ENCODE results near the gene PICK1. TPM values are rescaled to one million over a fixed set of nuclear protein-coding genes. Genes with fewer than 3 reads are reported as not detected.

Gene PICK1
- 7.2 and 15.2 TPM in 2 replicates for total RNA-seq

DNA sequence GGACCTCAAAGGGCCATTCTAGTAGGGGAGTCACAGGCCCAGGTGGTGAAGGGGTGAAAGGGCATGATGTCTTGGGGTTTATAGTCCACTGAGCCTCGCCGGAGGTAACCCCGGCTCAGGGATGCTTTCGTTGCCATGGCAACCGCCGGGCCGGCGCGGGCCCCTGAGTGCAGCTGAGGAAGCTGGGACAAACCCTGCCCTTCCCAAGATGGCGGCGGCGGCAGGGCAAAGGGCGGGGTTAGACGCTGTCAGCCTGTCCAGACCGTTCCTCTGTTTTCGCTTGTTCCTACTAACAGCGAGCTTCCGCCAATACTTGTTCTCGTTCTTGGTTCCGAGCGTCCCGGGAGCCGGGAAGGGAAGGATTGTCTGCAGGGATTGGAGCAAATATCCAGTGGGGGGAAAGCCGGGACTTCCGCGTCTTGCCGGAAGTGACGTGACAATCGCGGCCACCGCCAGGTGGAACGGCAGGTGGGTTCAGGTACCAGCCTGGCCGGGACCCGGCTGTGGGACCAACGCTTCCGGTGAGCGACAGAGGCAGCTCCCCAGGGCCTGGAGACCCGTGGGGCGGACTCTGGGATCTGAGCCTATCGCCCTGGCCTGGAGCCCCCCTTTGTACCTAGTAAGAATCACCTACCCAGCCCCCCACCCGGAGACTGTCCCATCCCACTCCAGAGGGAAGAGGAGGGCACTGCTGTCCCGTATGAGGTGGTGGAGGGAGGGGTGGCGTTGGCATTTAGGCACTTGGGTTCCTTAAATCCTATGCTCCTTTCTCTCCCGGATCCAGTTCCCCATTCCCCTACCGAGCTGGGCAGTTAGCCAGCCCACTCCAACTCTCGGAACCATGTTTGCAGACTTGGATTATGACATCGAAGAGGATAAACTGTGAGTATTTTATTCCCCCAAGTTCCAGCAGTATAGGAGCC lies at the start of gene PICK1:
Gene PICK1 (plus strand): TSS at position 436 of the 923 bp plus-strand sequence. CDS start 406 bp downstream, at position 842.

GRCh38 chr22:38083931-38084631 lies 26.9 kb downstream of the PICK1 start, which contains the start of gene SLC16A8:
Gene SLC16A8 (minus strand): TSS chr22:38084184. CDS start chr22:38082873, 1,311 bp downstream.

DNA sequence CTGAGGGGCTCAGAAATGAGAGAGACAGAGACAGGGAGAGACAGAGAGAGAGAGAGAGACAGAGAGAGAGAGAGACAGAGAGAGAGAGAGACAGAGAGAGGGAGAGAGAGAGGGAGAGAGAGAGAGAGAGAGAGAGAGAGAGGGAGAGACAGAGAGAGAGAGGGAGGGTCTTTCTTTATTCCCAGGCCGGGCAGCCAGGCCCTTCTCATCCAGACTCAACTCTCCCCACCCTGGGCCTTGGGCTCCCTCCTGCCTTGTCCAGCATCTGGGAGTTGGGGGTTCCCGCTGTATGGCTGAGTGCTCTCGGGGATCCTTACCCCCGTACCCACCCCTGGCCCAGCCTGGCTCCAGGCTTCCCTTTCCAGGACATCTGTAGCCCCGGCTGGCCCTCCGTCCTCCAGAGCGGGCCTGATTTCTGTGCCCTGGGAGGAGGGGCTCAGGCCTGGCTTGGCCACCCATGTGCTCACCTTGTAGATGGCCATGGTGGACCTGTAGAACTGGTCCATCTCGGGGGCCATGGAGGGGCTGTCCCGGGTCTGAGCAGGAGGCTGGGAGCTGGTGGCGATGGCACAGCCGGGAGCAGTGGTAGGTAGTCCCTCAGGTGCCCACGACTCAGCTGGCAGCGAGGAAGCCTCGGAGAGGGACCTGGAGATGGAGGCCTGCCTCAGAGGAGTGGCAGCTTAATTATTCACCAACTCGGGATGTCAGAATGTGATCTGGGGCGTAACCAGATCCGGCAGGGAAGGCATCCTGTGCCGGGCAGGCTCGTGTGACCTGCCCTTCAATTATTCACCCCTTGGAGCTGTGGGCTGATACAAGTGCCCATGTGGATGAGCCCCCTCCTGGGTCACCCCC lies 53.0 kb downstream of the PICK1 start, which contains the start of gene BAIAP2L2:
Gene BAIAP2L2 (minus strand): TSS at position 677 of the 855 bp plus-strand sequence. CDS start 159 bp downstream, at position 518.

Other genes starting within 250 kb of the PICK1 start
- gene GCAT, start 249.5 kb upstream of the PICK1 start, total RNA-seq = 32.4 and 40.8 TPM in 2 replicates
- not detected in 2 replicates for gene GALR3, start 234.0 kb upstream of the PICK1 start, total RNA-seq
- gene ANKRD54, start 213.1 kb upstream of the PICK1 start, total RNA-seq = 26.5 and 30.0 TPM in 2 replicates
- gene EIF3L, start 208.0 kb upstream of the PICK1 start, total RNA-seq = 447 and 612 TPM in 2 replicates
- gene MICALL1, start 151.1 kb upstream of the PICK1 start, total RNA-seq = 30.6 and 31.7 TPM in 2 replicates
- 0.70 TPM in 1 of 2 replicates, not detected in the other for gene C22orf23, start 103.8 kb upstream of the PICK1 start, total RNA-seq
- gene POLR2F, start 103.7 kb upstream of the PICK1 start, total RNA-seq = 45.1 and 84.4 TPM in 2 replicates
- gene SOX10, start 72.8 kb upstream of the PICK1 start, total RNA-seq = not detected in 2 replicates
- 0.12 and 0.60 TPM in 2 replicates for gene SLC16A8, start 26.8 kb downstream of the PICK1 start, total RNA-seq
- 2.2 and 3.2 TPM in 2 replicates for gene BAIAP2L2, start 53.3 kb downstream of the PICK1 start, total RNA-seq
- 6.5 and 17.0 TPM in 2 replicates for gene PLA2G6, start 124.4 kb downstream of the PICK1 start, total RNA-seq
- 14.3 and 19.8 TPM in 2 replicates for gene MAFF, start 144.6 kb downstream of the PICK1 start, total RNA-seq
- 54.7 and 60.1 TPM in 2 replicates for gene TMEM184B, start 215.6 kb downstream of the PICK1 start, total RNA-seq

All from pericardium fibroblast (primary cell).